NCI-H1105 treated with DMSO at 0.1 percent for 48 hours (cell line): ENCODE measurements around the gene PHF21B.
"Not testable (repeated sequence)": the region's sequence is repeated elsewhere in the genome, so short reads cannot be mapped to it uniquely, and the experiment has no call there.

Experiments
- DNase-seq: peaks from one replicate; lab custom pipeline; 2025; lab: John Stamatoyannopoulos, UW

PHF21B gene

GRCh38 chr22:44988671-44989070 lies 21.1 kb downstream of the PHF21B start:
- no peak for DNase-seq

- no peak for DNase-seq
Measured at GRCh38 chr22:44986926-44987325, 22.9 kb downstream of the PHF21B start.

GRCh38 chr22:44985906-44986527 lies 23.8 kb downstream of the PHF21B start:
- no peak for DNase-seq

- no peak for DNase-seq
Measured at GRCh38 chr22:44983878-44984482, 25.8 kb downstream of the PHF21B start.

- DNase-seq: no peak
Measured at GRCh38 chr22:44982445-44982844, 27.4 kb downstream of the PHF21B start.

- no peak for DNase-seq
Measured at GRCh38 chr22:44981857-44982256, 27.9 kb downstream of the PHF21B start.

GRCh38 chr22:44979154-44979553 lies 30.7 kb downstream of the PHF21B start:
- DNase-seq: no peak

GRCh38 chr22:44975427-44976262 lies 34.2 kb downstream of the PHF21B start:
- DNase-seq: no peak

- DNase-seq: no peak
Measured at GRCh38 chr22:44974454-44974853, 35.4 kb downstream of the PHF21B start.

- no peak for DNase-seq
Measured at GRCh38 chr22:44973829-44974228, 36.0 kb downstream of the PHF21B start.

- DNase-seq: no peak
Measured at GRCh38 chr22:44972363-44973083, 37.3 kb downstream of the PHF21B start.

GRCh38 chr22:44971651-44972362 lies 38.0 kb downstream of the PHF21B start:
- no peak for DNase-seq

- no peak for DNase-seq
Measured at GRCh38 chr22:44970291-44970690, 39.5 kb downstream of the PHF21B start.

GRCh38 chr22:44969817-44970216 lies 40.0 kb downstream of the PHF21B start:
- DNase-seq: no peak

- DNase-seq: no peak
Measured at GRCh38 chr22:44968736-44969135, 41.1 kb downstream of the PHF21B start.

- DNase-seq: no peak
Measured at GRCh38 chr22:44965171-44965570, 44.6 kb downstream of the PHF21B start.

GRCh38 chr22:44964722-44965078 lies 45.1 kb downstream of the PHF21B start:
- DNase-seq: no peak

GRCh38 chr22:44963832-44964721 lies 45.7 kb downstream of the PHF21B start:
- DNase-seq: no peak

- no peak for DNase-seq
Measured at GRCh38 chr22:44962741-44963454, 46.9 kb downstream of the PHF21B start.

GRCh38 chr22:44961682-44962081 lies 48.1 kb downstream of the PHF21B start:
- DNase-seq: not testable (repeated sequence)
